MCF 10A (cell line): ENCODE measurements around the gene GSK3B. TPM values are rescaled to one million over a fixed set of nuclear protein-coding genes. Genes with fewer than 3 reads are reported as not detected.

Experiments used
- Bru-seq: library from RNA; stranded (reverse); fragments of 400-500 nt; gene quantifications from one replicate; lab custom pipeline; 2021; lab: Mats Ljungman, UMichigan
- BruChase-seq, 2 experiments: library from RNA; stranded (reverse); fragments of 400-500 nt; gene quantifications; one replicate each; lab custom pipeline; 2021; lab: Mats Ljungman, UMichigan
- BruUV-seq: library from RNA; stranded (reverse); fragments of 400-500 nt; replicated peaks from 2 replicates; lab custom pipeline; 2021; lab: Mats Ljungman, UMichigan
- CTCF ChIA-PET: fragments of 300-600 bp; sonication (Branson Sonifier 250); formaldehyde crosslinking; extraction: SDS; loops from one replicate; lab custom pipeline; 2021; ENCODE audit warnings: antibody characterized with exemption, inconsistent platforms; lab: Yijun Ruan, JAX
- POLR2A ChIA-PET: fragments of 300-600, 350-650 bp; sonication (Branson Sonifier 250); formaldehyde crosslinking; extraction: SDS; loops from one replicate; lab custom pipeline; 2020; ENCODE audit warnings: antibody characterized with exemption, inconsistent platforms; lab: Yijun Ruan, JAX
- DNase-seq: peaks from one replicate; pipeline ENCODE4 v3.0.0-alpha.2; 2018; ENCODE audit not compliant: unreplicated experiment
- H3K27ac Mint-ChIP-seq: one replicate; pipeline ENCODE4 v1.8.0; 2022; ENCODE audit warnings: mild to moderate bottlenecking, low read depth, mixed read lengths; ENCODE audit not compliant: unreplicated experiment
- H3K27me3 Mint-ChIP-seq: one replicate; pipeline ENCODE4 v1.8.0; 2022; ENCODE audit warnings: mixed read lengths; ENCODE audit not compliant: insufficient read depth, unreplicated experiment
- H3K36me3 Mint-ChIP-seq: one replicate; pipeline ENCODE4 v1.8.0; 2022; ENCODE audit warnings: mild to moderate bottlenecking, moderate library complexity, mixed read lengths; ENCODE audit not compliant: insufficient read depth, unreplicated experiment
- H3K4me1 Mint-ChIP-seq: one replicate; pipeline ENCODE4 v1.8.0; 2022; ENCODE audit warnings: mixed read lengths; ENCODE audit not compliant: insufficient read depth, unreplicated experiment
- H3K4me3 Mint-ChIP-seq: one replicate; pipeline ENCODE4 v1.8.0; 2022; ENCODE audit warnings: mild to moderate bottlenecking, moderate library complexity, mixed read lengths; ENCODE audit not compliant: unreplicated experiment
- H3K9me3 Mint-ChIP-seq: one replicate; pipeline ENCODE4 v1.8.0; 2022; ENCODE audit warnings: mixed read lengths; ENCODE audit not compliant: unreplicated experiment
- intact Hi-C: fragments of 100-400 bp; cut with micrococcal nuclease; formaldehyde crosslinking; loops from 2 replicates; pipeline ENCODE4 v1.14.1; 2022
- long read RNA-seq: library from polyadenylated mRNA; stranded (forward); transcript quantifications from one replicate; pipeline ENCODE4 v2.0.0, GENCODE V29; 2022
- total RNA-seq: library from RNA; stranded (reverse); gene quantifications from 2 replicates; pipeline ENCODE4 v1.2.3, GENCODE V29; 2022
- TF ChIP-seq, protein P1 (sequence below): fragments of 200-600 bp; IDR thresholded peaks from one replicate; pipeline ENCODE4 v1.8.0; 2022; ENCODE audit warnings: antibody characterized with exemption, mild to moderate bottlenecking; ENCODE audit not compliant: unreplicated experiment

The GSK3B gene
- total RNA-seq (71.5 and 73.6 TPM in 2 replicates), Bru-seq, nascent RNA (percentile 95 among the genes with signal in this experiment), BruChase-seq, experiment 1, labeled RNA remaining after a 6-hour chase (percentile 89 among the genes with signal in this experiment), BruChase-seq, experiment 2, labeled RNA remaining after a 2-hour chase (percentile 89 among the genes with signal in this experiment)
- long read RNA-seq, full-length matches to known transcripts, result 46 of 76 reads
- long read RNA-seq, partial matches to known transcripts, result 6 of 76 reads
- long read RNA-seq, other reads (novel, unspliced or antisense), result 24 of 76 reads

DNA sequence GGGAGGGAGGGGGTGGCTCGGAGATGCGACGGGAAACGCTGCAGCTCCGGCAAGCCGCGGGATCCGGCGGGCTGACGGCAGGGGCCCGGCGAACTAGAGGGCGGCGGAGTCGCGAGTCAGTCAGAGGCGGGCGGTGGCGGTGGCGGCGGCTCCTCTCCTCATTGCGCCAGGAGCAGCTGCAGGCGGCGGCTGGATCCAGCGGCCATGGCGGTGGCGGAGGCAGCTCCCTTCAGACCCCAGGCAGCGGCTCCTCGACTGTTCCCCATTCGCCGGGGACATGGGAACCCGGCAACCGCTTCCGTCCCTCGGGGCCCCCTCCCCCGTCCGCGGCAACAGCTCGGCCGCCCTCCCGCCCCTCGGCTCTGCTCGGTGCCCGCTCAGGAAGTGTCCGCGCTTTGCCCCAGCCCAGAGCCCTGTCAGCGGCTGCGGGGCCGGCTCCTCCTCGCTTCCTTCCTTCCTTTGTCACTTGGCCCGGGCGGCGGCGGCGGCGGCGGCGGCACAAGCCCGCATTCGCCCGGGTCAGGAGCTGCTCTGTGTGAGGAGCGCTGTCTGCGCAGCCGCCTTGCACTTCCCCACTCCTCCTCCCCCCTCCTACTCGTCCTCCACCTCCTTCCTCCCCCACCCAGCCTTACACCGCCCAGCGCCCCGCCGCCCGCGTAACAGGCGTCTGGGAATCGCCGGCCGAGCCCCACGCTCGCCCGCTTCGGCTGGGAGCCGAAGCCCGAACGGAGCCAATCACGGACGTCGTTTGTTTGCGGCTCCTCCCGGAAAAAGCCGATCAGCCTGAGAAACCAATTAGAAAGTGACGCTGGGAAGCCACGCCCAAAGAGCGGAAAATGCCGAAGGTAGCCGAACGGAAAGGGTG is at the start of gene GSK3B:
TSS of gene GSK3B (minus strand) at position 537 of the 865 bp plus-strand sequence. CDS start 1,013 bp downstream, outside the sequence.
- no peaks in the 10 kb centered on the region for H3K27me3 Mint-ChIP-seq
- TF ChIP-seq, protein P1, sequence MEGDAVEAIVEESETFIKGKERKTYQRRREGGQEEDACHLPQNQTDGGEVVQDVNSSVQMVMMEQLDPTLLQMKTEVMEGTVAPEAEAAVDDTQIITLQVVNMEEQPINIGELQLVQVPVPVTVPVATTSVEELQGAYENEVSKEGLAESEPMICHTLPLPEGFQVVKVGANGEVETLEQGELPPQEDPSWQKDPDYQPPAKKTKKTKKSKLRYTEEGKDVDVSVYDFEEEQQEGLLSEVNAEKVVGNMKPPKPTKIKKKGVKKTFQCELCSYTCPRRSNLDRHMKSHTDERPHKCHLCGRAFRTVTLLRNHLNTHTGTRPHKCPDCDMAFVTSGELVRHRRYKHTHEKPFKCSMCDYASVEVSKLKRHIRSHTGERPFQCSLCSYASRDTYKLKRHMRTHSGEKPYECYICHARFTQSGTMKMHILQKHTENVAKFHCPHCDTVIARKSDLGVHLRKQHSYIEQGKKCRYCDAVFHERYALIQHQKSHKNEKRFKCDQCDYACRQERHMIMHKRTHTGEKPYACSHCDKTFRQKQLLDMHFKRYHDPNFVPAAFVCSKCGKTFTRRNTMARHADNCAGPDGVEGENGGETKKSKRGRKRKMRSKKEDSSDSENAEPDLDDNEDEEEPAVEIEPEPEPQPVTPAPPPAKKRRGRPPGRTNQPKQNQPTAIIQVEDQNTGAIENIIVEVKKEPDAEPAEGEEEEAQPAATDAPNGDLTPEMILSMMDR, result no peak
- CTCF ChIA-PET, result interaction anchor here (0.6 to 2.6 kb wide), 8 partner anchors 19 to 323 kb away, joined by 3 to 7 read pairs (median 4); no protein-coding TSS in a partner anchor
- POLR2A ChIA-PET, result interaction anchor here (0.6 to 11.3 kb wide), 37 partner anchors 11 to 771 kb away, joined by 3 to 284 read pairs (median 6); partner anchors contain the start of genes LRRC58, NDUFB4, TIMMDC1 and TMEM39A
- DNase-seq, result peak; percentile 100
- peaks cover 18% of the 10 kb centered on the region for H3K36me3 Mint-ChIP-seq
- no peak within 1 kb of the TSS for H3K27ac Mint-ChIP-seq
- no peaks in the 10 kb centered on the region for H3K9me3 Mint-ChIP-seq
- no peak within 1 kb of the TSS for H3K4me3 Mint-ChIP-seq
- intact Hi-C loops, result loop anchor here (1.0 to 10.0 kb wide), 6 partner anchors 51 to 262 kb away; partner anchors contain the start of gene LRRC58
- H3K4me1 Mint-ChIP-seq, result peaks cover 14% of the 10 kb centered on the region
- BruUV-seq, result no TSS peak

DNA sequence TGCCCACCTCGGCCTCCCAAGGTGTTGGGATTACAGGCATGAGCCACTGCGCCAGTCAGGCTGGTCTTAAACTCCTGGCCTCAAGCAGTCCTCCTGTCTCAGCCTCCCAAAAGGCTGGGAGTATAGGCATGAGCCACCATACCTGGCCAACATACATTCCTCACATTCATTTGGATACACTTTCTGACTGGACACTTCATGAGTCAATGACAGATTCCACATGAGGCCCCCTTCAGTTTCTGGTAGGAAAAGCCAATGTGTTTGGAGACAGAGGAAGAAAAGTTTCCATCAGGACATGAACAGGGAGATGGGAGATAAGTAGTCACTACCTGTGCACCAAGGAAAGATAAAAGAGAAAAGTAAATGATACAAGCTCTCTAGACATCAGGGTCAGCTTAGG is 49.4 kb upstream of the GSK3B start:
- peak overlapping the region; percentile 49 for H3K27ac Mint-ChIP-seq
- DNase-seq, result no peak

DNA sequence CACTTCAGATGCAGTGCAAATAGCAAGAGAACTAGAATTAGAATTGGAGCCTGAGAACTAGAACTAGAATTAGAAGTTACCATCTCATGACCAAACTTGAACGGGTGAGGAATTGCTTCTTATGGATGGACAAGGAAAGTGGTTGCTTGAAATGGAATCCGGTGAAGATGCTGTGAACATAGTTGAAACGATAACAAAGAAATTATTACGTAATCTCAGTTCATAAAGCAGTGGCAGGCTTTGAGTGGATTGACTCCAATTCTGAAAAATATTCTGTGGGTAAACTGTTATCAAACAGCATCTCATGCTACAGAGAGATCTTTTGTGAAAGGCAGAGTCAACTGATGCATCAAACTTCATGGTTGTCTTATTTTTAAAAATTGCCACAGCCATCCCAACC is 48.0 kb upstream of the GSK3B start:
- POLR2A ChIA-PET, result interaction anchor here (1.0 kb wide), 1 partner anchor 25 kb away, joined by 4 read pairs; no protein-coding TSS in a partner anchor
- Mint-ChIP-seq H3K27me3 (no peaks in the 10 kb centered on the region), H3K4me3 (no peak overlapping the region), H3K36me3 (peaks cover 10% of the 10 kb centered on the region), H3K9me3 (no peaks in the 10 kb centered on the region), H3K27ac (no peak overlapping the region), H3K4me1 (peaks cover 42% of the 10 kb centered on the region)
- TF ChIP-seq, protein P1, result no peak
- no peak for DNase-seq
- intact Hi-C loops, result no loop called here
- BruUV-seq, result no TSS peak
- CTCF ChIA-PET, result interaction anchor here (0.6 to 1.7 kb wide), 2 partner anchors 27 to 47 kb away, joined by 3 read pairs; no protein-coding TSS in a partner anchor

More for the DNA sequence above, 49.4 kb upstream of the GSK3B start:
- TF ChIP-seq, protein P1, result no peak
- Mint-ChIP-seq H3K4me3 (no peak overlapping the region), H3K27me3 (no peaks in the 10 kb centered on the region), H3K36me3 (peaks cover 10% of the 10 kb centered on the region), H3K9me3 (no peaks in the 10 kb centered on the region), H3K4me1 (peaks cover 40% of the 10 kb centered on the region)
- BruUV-seq, result no TSS peak
- CTCF ChIA-PET, result interaction anchor here (0.7 to 2.1 kb wide), 5 partner anchors 32 to 230 kb away, joined by 3 to 10 read pairs (median 4); no protein-coding TSS in a partner anchor
- intact Hi-C loops, result loop anchor here (1.0 to 2.0 kb wide), 2 partner anchors 27 to 251 kb away; no protein-coding TSS in a partner anchor
- POLR2A ChIA-PET, result interaction anchor here (1.0 to 8.3 kb wide), 5 partner anchors 16 to 52 kb away, joined by 3 to 88 read pairs (median 18); partner anchors contain the start of gene GSK3B
